H1 (cell line): Measurements from ENCODE around the gene TFAP2E.

ENCODE experiments used
- ATF3 ChIP-seq: IDR thresholded peaks from 2 replicates; pipeline ENCODE4 v1.6.1; 2011; ENCODE audit warnings: low read depth, mild to moderate bottlenecking, low read length; ENCODE audit not compliant: insufficient read depth
- CEBPB ChIP-seq: IDR thresholded peaks from 2 replicates; pipeline ENCODE4 v1.6.1; 2012; ENCODE audit warnings: low read depth, low read length
- CTCF ChIP-seq, 3 experiments: IDR thresholded peaks; 1 replicate in 2 of 3; 2 replicates in 1 of 3; pipeline versions ENCODE4 v1.5.1 to v1.6.1; 2011; ENCODE audit warnings: low read length in 3 of 3, mild to moderate bottlenecking in 3 of 3, inconsistent platforms in 2 of 3, low read depth in 1 of 3, moderate library complexity in 1 of 3; ENCODE audit not compliant: insufficient read depth in 1 of 3; ENCODE audit errors: control extremely low read depth in 1 of 3
- EP300 ChIP-seq, 2 experiments: IDR thresholded peaks; 1 replicate in 1 of 2; 2 replicates in 1 of 2; pipeline ENCODE4 v1.6.1; 2011 to 2012; ENCODE audit warnings: low read depth in 2 of 2, low read length in 2 of 2, mild to moderate bottlenecking in 2 of 2, borderline replicate concordance in 1 of 2, inconsistent platforms in 1 of 2, moderate library complexity in 1 of 2
- EZH2 ChIP-seq: fragments of 200-600 bp; sonication (generic); IDR thresholded peaks from 2 replicates; pipeline ENCODE4 v1.7.1; 2012; ENCODE audit warnings: low read depth, mild to moderate bottlenecking, moderate library complexity, low read length, inconsistent platforms; ENCODE audit not compliant: severe bottlenecking
- JUND ChIP-seq: IDR thresholded peaks from 2 replicates; pipeline ENCODE4 v1.6.1; 2011; ENCODE audit warnings: mild to moderate bottlenecking, improper control_type of control experiment, low read length
- KDM5A ChIP-seq: fragments of 200-600 bp; IDR thresholded peaks from 2 replicates; pipeline ENCODE4 v1.7.1; 2012; ENCODE audit warnings: mild to moderate bottlenecking, low read length, inconsistent platforms, mixed read lengths
- PHF8 ChIP-seq: fragments of 200-600 bp; sonication (generic); conservative IDR thresholded peaks from 2 replicates; pipeline ENCODE4 v1.7.1; 2012; ENCODE audit warnings: low read depth, mild to moderate bottlenecking, inconsistent platforms, low read length, moderate library complexity
- POLR2A ChIP-seq, 2 experiments: IDR thresholded peaks; 1 replicate in 1 of 2; 2 replicates in 1 of 2; pipeline ENCODE4 v1.6.1; 2011; ENCODE audit warnings: low read depth in 2 of 2, low read length in 2 of 2, mild to moderate bottlenecking in 2 of 2; ENCODE audit errors: control extremely low read depth in 1 of 2
- POLR2AphosphoS5 ChIP-seq: IDR thresholded peaks from 2 replicates; pipeline ENCODE4 v1.6.1; 2011; ENCODE audit warnings: low read depth, low read length
- SIN3A ChIP-seq, 2 experiments: IDR thresholded peaks in 1 of 2; conservative IDR thresholded peaks in 1 of 2; 2 replicates each; pipeline ENCODE4 v1.6.1; 2011 to 2012; ENCODE audit warnings: low read length in 2 of 2, improper control_type of control experiment in 1 of 2, low read depth in 1 of 2, mild to moderate bottlenecking in 1 of 2
- TEAD4 ChIP-seq: IDR thresholded peaks from 2 replicates; pipeline ENCODE4 v1.6.1; 2012; ENCODE audit warnings: low read depth, low read length, inconsistent platforms, mixed read lengths
- YY1 ChIP-seq: IDR thresholded peaks from 2 replicates; pipeline ENCODE4 v1.6.1; 2011; ENCODE audit warnings: low read depth, mild to moderate bottlenecking, low read length

- TF ChIP-seq CTCF (IDR thresholded peaks at IDR 0.05; ENCODE audit: control extremely low read depth in 1 of 3, insufficient read depth in 1 of 3, low read depth in 1 of 3, low read length in 3 of 3), result no peak
- no peak for TF ChIP-seq YY1
- no peak for TF ChIP-seq KDM5A
- no peak for TF ChIP-seq CEBPB
- TF ChIP-seq POLR2AphosphoS5, result no peak
- peak; percentile 54; the same call in 1 of the 2 replicates for TF ChIP-seq TEAD4
- no peak for TF ChIP-seq POLR2A (IDR thresholded peaks at IDR 0.05; ENCODE audit: control extremely low read depth in 1 of 2, low read depth in 2 of 2, low read length in 2 of 2)
- no peak for TF ChIP-seq PHF8
- TF ChIP-seq EP300 (IDR thresholded peaks at IDR 0.05; ENCODE audit: borderline replicate concordance in 1 of 2, low read depth in 2 of 2, low read length in 2 of 2), result no peak
- TF ChIP-seq SIN3A (conservative IDR thresholded peaks at IDR 0.05 in 1 of 2, IDR thresholded peaks at IDR 0.05 in 1 of 2; ENCODE audit: low read depth in 1 of 2, low read length in 2 of 2), result no peak
- peak; percentile 92 for TF ChIP-seq EZH2
- TF ChIP-seq JUND, result no peak
- no peak for TF ChIP-seq ATF3
Measured at GRCh38 chr1:35573198-35574124, at the start of gene TFAP2E.
